Esophagus muscularis mucosa (tissue), 4 donors: ENCODE results near the gene MT1A.

Experiments
- EP300 ChIP-seq: sonication (generic); formaldehyde crosslinking; IDR thresholded peaks from one replicate; pipeline ENCODE4 v1.6.1; 2017; ENCODE audit warnings: antibody characterized with exemption
- POLR2A ChIP-seq: fragments of 450-650 bp; IDR thresholded peaks from one replicate; pipeline ENCODE4 v1.6.1; 2017; ENCODE audit warnings: antibody characterized with exemption, moderate library complexity, mild to moderate bottlenecking, low read depth
- POLR2AphosphoS5 ChIP-seq, 2 donors: sonication (generic); formaldehyde crosslinking; IDR thresholded peaks; one replicate each; pipeline ENCODE4 v1.6.1; 2017; ENCODE audit warnings: antibody characterized with exemption in 2 of 2
- TF ChIP-seq, protein P1 (sequence below), 3 experiments: fragments of 200-600 bp in 2 of 3; fragments of 450-650 bp in 1 of 3; sonication (generic) in 2 of 3; IDR thresholded peaks; one replicate each; pipeline ENCODE4 v1.5.1; 2017 to 2019; ENCODE audit warnings: antibody characterized with exemption in 3 of 3, mild to moderate bottlenecking in 2 of 3, moderate library complexity in 1 of 3

DNA sequence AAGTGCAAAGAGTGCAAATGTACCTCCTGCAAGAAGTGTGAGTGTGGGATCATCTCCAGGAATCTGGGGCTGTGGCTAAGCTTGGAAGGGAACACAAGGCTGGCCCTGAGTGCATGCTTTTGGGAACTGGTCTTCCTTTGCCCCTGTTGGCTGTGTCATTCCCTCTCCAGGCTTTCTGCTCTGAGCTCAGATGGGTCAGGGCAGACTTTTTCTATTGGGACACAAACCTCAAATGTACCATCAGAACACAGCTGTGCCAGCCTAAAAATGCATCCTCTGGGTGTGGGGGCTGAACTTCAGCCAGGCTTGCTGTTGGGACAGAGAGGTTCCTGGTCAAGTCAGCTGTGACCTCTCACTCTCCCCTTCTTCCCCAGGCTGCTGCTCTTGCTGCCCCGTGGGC, 14.1 kb downstream of the MT1A start:
- TF ChIP-seq POLR2AphosphoS5 (IDR thresholded peaks at IDR 0.05) (no peak), POLR2A (no peak), EP300 (no peak)
- TF ChIP-seq, protein P1, sequence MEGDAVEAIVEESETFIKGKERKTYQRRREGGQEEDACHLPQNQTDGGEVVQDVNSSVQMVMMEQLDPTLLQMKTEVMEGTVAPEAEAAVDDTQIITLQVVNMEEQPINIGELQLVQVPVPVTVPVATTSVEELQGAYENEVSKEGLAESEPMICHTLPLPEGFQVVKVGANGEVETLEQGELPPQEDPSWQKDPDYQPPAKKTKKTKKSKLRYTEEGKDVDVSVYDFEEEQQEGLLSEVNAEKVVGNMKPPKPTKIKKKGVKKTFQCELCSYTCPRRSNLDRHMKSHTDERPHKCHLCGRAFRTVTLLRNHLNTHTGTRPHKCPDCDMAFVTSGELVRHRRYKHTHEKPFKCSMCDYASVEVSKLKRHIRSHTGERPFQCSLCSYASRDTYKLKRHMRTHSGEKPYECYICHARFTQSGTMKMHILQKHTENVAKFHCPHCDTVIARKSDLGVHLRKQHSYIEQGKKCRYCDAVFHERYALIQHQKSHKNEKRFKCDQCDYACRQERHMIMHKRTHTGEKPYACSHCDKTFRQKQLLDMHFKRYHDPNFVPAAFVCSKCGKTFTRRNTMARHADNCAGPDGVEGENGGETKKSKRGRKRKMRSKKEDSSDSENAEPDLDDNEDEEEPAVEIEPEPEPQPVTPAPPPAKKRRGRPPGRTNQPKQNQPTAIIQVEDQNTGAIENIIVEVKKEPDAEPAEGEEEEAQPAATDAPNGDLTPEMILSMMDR (IDR thresholded peaks at IDR 0.05), result no peak
